GM12891 (cell line): Measurements from ENCODE around the gene SPAG7.

ENCODE experiments used
- PAX5 ChIP-seq: IDR thresholded peaks from 2 replicates; pipeline ENCODE4 v1.6.1; 2011; ENCODE audit warnings: low read length, moderate library complexity, mild to moderate bottlenecking; ENCODE audit not compliant: insufficient read depth, severe bottlenecking
- POLR2A ChIP-seq: IDR thresholded peaks from 2 replicates; pipeline ENCODE4 v1.6.1; 2011; ENCODE audit warnings: low read depth, low read length, control low read depth
- POLR2AphosphoS5 ChIP-seq: IDR thresholded peaks from 2 replicates; pipeline ENCODE4 v1.6.1; 2011; ENCODE audit warnings: low read depth, low read length, control low read depth
- POU2F2 ChIP-seq: IDR thresholded peaks from 2 replicates; pipeline ENCODE4 v1.6.1; 2011; ENCODE audit warnings: low read depth, mild to moderate bottlenecking, control low read depth, low read length, moderate library complexity
- SPI1 ChIP-seq: IDR thresholded peaks from 2 replicates; pipeline ENCODE4 v1.6.1; 2011; ENCODE audit warnings: low read depth, low read length, control low read depth
- TAF1 ChIP-seq: IDR thresholded peaks from 2 replicates; pipeline ENCODE4 v1.6.1; 2011; ENCODE audit warnings: low read depth, low read length, control low read depth

DNA sequence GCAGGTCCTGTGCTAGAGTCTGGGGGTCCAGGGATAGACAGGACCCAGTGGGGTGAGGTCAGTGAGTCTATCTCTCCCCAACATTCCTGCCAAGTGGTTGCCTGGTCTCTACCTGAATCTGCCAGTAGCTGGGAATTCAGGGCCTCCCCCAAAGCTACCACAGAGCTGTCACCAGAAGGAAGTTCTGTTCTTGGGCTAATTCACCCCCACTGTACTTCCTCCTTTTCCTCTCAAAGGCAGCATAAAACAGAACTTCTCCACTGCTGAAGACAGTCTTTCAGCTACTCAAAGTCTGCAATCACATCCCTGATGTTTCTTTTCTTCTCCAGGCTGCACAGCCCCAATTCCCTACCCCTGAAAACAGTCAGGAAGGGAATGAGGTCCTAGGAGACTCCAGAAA lies 11.1 kb upstream of the SPAG7 start:
- no peak for TF ChIP-seq POLR2A
- TF ChIP-seq TAF1 = no peak
- TF ChIP-seq POLR2AphosphoS5 = no peak
- TF ChIP-seq POU2F2 = no peak
- no peak for TF ChIP-seq SPI1
- TF ChIP-seq PAX5 = no peak
